Liver (tissue), 9 donors: Measurements from ENCODE around the gene ASPG. TPM values are rescaled to one million over a fixed set of nuclear protein-coding genes. Genes with fewer than 3 reads are reported as not detected.

Source experiments
- DNase-seq: peaks from one replicate; pipeline ENCODE4 v3.0.0-alpha.2; 2017; ENCODE audit warnings: low spot score
- H3K27ac ChIP-seq, 2 donors: one replicate each; pipeline ENCODE4 v1.7.0; 2013; ENCODE audit warnings: inconsistent platforms in 2 of 2, low read length in 2 of 2, control low read depth in 1 of 2, low read depth in 1 of 2, mild to moderate bottlenecking in 1 of 2
- H3K27me3 ChIP-seq, 4 donors: one replicate each; pipeline versions ENCODE4 v1.6.1 to v1.7.0; 2013; ENCODE audit warnings: low read length in 3 of 4, inconsistent platforms in 1 of 4, mild to moderate bottlenecking in 1 of 4, moderate library complexity in 1 of 4; ENCODE audit not compliant: control insufficient read depth in 4 of 4, insufficient read depth in 4 of 4
- H3K36me3 ChIP-seq, 4 donors: one replicate each; pipeline versions ENCODE4 v1.6.1 to v1.7.0; 2013; ENCODE audit warnings: low read length in 3 of 4, mild to moderate bottlenecking in 3 of 4, low read depth in 1 of 4, moderate library complexity in 1 of 4; ENCODE audit not compliant: control insufficient read depth in 4 of 4, insufficient read depth in 3 of 4
- H3K4me1 ChIP-seq, 4 donors: one replicate each; pipeline versions ENCODE4 v1.6.1 to v1.7.0; 2013; ENCODE audit warnings: low read length in 3 of 4, mild to moderate bottlenecking in 3 of 4, moderate library complexity in 1 of 4; ENCODE audit not compliant: control insufficient read depth in 4 of 4, insufficient read depth in 4 of 4
- H3K4me3 ChIP-seq, 3 donors: one replicate each; pipeline versions ENCODE4 v1.6.1 to v1.7.0; 2013; ENCODE audit warnings: low read length in 3 of 3, control low read depth in 1 of 3, low read depth in 1 of 3, mild to moderate bottlenecking in 1 of 3
- H3K9ac ChIP-seq, 2 donors: one replicate each; pipeline ENCODE4 v1.7.0; 2013; ENCODE audit warnings: low read length in 2 of 2, mild to moderate bottlenecking in 2 of 2, moderate library complexity in 2 of 2, control low read depth in 1 of 2, low read depth in 1 of 2
- H3K9me3 ChIP-seq, 4 donors: one replicate each; pipeline versions ENCODE4 v1.6.1 to v1.7.0; 2013; ENCODE audit warnings: low read length in 3 of 4; ENCODE audit not compliant: control insufficient read depth in 4 of 4
- EGR1 ChIP-seq, 2 donors: IDR thresholded peaks; 2 replicates each; pipeline ENCODE4 v1.6.1; 2016 to 2018; ENCODE audit warnings: antibody characterized with exemption in 2 of 2, low read depth in 2 of 2
- FOXA1 ChIP-seq: IDR thresholded peaks from 2 replicates; pipeline ENCODE4 v1.6.1; 2016; ENCODE audit warnings: antibody characterized with exemption
- FOXA2 ChIP-seq: IDR thresholded peaks from 2 replicates; pipeline ENCODE4 v1.6.1; 2016; ENCODE audit warnings: antibody characterized with exemption
- HNF4A ChIP-seq, 2 donors: conservative IDR thresholded peaks; 2 replicates each; pipeline ENCODE4 v1.6.1; 2016; ENCODE audit warnings: antibody characterized with exemption in 2 of 2, mild to moderate bottlenecking in 2 of 2
- HNF4G ChIP-seq: IDR thresholded peaks from 2 replicates; pipeline ENCODE4 v1.6.1; 2016; ENCODE audit warnings: antibody characterized with exemption
- JUND ChIP-seq, 2 donors: IDR thresholded peaks; 2 replicates each; pipeline ENCODE4 v1.6.1; 2016; ENCODE audit warnings: antibody characterized with exemption in 2 of 2
- NR2F2 ChIP-seq: IDR thresholded peaks from 2 replicates; pipeline ENCODE4 v1.6.1; 2016; ENCODE audit warnings: antibody characterized with exemption
- RXRA ChIP-seq, 2 donors: IDR thresholded peaks; 2 replicates each; pipeline ENCODE4 v1.6.1; 2017 to 2018; ENCODE audit warnings: antibody characterized with exemption in 2 of 2, mild to moderate bottlenecking in 1 of 2
- SP1 ChIP-seq: IDR thresholded peaks from 2 replicates; pipeline ENCODE4 v1.6.1; 2018; ENCODE audit warnings: antibody characterized with exemption, mild to moderate bottlenecking
- TAF1 ChIP-seq: conservative IDR thresholded peaks from 2 replicates; pipeline ENCODE4 v1.6.1; 2016; ENCODE audit warnings: antibody characterized with exemption, mild to moderate bottlenecking
- YY1 ChIP-seq: IDR thresholded peaks from 2 replicates; pipeline ENCODE4 v1.6.1; 2016; ENCODE audit warnings: antibody characterized with exemption, mild to moderate bottlenecking
- WGBS: extraction: QIAGEN DNeasy Blood & Tissue Kit; methylation state at CpG from one replicate; pipeline ENCODE4 v1.1.7; 2013; 5-methylcytosine and 5-hydroxymethylcytosine counted together
- polyA plus RNA-seq, 2 donors: library from polyadenylated mRNA; stranded (reverse) in 1 of 2; unstranded in 1 of 2; fragments of 200-250 nt in 1 of 2; fragments of >200 nt in 1 of 2; fragmentation: Nextera tagmentation in 1 of 2; extraction: Ambion mirVana in 1 of 2; gene quantifications; one replicate each; pipeline versions ENCODE4 v1.2.1 to v1.2.3, GENCODE V29; 2013 to 2015
- total RNA-seq, 2 donors: library from RNA; depleted of rRNA; stranded (reverse); fragments of >200 nt; gene quantifications; one replicate each; pipeline ENCODE4 v1.2.3, GENCODE V29; 2014
- TF ChIP-seq, protein P1 (sequence below): IDR thresholded peaks from 2 replicates; pipeline ENCODE4 v1.6.1; 2016; ENCODE audit warnings: antibody characterized with exemption, mild to moderate bottlenecking
- TF ChIP-seq, protein P2 (sequence below): IDR thresholded peaks from 2 replicates; pipeline ENCODE4 v1.6.1; 2016; ENCODE audit warnings: antibody characterized with exemption
- donor health status: healthy.
- donor health status: healthy.
- donor health status: healthy.
- donor health status: healthy.
- donor health status: healthy.

ASPG gene
- total and polyA plus RNA-seq, 4 donors = 42.4 to 158 (median 110) TPM

DNA sequence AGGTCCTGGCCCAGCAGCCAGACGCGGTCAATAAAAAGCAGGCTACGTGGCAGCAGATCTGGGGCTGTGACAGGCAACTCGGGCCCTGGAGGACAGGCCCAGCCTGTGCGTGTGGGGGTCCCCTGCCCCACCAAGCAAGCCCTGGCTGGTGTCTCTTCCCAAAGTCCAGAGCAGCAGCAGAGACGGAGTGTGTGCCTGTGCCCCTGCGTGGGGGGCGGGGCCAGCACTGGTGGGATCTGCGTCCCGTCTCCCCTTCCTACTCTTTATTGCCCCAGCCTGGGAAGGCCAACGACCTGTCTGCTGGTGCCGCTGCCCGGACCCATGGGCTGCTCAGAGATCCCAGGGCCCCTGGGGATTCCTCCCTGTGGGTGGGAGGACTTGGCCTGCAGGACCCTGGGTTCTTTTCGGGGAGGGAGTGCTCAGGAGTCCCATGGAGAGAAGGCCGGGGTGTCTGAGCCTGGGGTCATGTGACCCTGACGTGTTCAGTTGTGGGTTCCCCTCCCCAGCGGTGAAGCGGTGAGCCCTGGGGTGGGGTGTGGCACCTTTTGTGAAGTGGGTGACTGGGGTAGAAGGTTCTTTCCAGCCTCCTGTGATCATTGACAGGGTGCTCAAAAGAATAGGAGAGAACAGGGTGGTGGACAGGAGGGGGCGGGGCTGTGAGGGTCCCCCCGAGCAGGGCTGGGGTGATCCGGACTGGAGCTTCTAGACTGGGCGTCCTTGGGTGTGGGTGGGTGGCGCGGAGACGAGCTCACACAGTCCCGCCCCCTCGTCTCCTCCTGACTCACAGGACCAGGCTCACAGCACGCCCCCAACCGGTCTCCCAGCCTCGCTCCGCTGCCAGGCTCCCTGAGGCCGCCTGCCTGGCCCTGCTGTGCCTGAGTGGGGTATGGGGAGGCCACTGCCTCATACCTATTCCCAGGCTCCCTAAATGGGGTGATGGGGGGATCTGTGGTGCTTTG is 22.4 kb downstream of the ASPG start:
- no peak for DNase-seq
- Histone ChIP-seq H3K36me3 (peaks cover 0 to 12% (median 1%) of the 10 kb centered on the region in 4 donors), H3K4me1 (peaks cover 0 to 2% (median 0%) of the 10 kb centered on the region in 4 donors), H3K9ac (no peak overlapping the region), H3K27me3 (no peaks in the 10 kb centered on the region), H3K27ac (no peak overlapping the region), H3K9me3 (no peaks in the 10 kb centered on the region), H3K4me3 (no peak overlapping the region)
- 85% methylated on average over 32 of the region's 32 CpGs for WGBS
- no peak for TF ChIP-seq HNF4A (conservative IDR thresholded peaks at IDR 0.05)
- no peak for TF ChIP-seq FOXA2

DNA sequence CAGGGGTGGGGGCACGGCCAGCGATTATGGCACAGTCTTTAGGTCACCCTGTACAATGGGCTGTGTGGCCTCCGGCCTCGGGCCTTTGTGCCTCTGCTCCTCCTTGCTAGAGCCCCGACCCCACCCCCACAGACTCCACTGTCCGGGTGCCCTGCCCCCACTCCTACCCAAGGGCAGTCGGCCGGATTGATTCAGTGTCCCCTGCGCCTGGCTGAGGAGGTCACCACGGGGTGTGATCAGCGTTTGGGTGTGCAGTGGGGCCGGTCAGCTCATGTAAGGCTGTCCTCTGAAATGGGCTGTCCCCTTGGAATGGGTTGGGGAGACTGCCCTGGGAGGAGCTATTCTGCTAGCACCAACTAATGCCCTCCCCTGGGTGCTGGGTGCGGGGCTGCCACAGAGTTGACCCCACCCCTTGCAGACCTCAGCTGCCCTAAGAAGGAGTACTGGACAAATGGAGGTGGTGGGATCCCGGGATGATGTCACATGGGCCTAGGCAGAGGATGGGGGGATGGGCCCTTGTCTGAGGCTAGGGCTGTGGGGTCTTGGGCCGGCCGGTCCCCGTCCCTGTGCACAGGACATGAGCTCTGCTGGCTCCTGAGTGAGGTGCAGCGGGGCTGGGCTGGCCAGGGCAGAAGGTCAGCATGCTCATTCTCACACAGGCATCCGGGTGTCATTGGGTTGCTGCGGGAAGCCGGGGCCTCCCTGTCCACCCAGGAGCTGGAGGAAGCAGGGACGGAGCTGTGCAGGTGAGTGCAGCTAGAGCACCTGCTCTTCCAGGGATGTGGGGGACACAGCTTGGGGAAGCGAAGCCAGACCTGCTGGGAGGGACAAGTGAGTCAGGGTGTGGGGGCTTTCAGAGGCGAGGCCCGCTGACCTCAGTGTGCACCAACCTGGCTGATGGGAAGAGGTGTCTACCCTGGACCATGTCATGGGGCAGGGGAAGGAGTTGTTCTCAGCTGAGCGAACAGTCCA is 23.4 kb downstream of the ASPG start:
- Histone ChIP-seq H3K4me1 (peaks cover 0 to 2% (median 0%) of the 10 kb centered on the region in 4 donors), H3K27me3 (no peaks in the 10 kb centered on the region), H3K4me3 (no peak overlapping the region), H3K9ac (no peak overlapping the region), H3K9me3 (no peaks in the 10 kb centered on the region), H3K27ac (no peak overlapping the region), H3K36me3 (peaks cover 0 to 12% (median 1%) of the 10 kb centered on the region in 4 donors)
- no peak for DNase-seq
- 69% methylated on average over 26 of the region's 26 CpGs for WGBS
- no peak for TF ChIP-seq SP1
- no peak for TF ChIP-seq YY1
- no peak for TF ChIP-seq TAF1
- TF ChIP-seq FOXA1 = no peak
- TF ChIP-seq JUND (IDR thresholded peaks at IDR 0.05) = no peak
- TF ChIP-seq, protein P1, sequence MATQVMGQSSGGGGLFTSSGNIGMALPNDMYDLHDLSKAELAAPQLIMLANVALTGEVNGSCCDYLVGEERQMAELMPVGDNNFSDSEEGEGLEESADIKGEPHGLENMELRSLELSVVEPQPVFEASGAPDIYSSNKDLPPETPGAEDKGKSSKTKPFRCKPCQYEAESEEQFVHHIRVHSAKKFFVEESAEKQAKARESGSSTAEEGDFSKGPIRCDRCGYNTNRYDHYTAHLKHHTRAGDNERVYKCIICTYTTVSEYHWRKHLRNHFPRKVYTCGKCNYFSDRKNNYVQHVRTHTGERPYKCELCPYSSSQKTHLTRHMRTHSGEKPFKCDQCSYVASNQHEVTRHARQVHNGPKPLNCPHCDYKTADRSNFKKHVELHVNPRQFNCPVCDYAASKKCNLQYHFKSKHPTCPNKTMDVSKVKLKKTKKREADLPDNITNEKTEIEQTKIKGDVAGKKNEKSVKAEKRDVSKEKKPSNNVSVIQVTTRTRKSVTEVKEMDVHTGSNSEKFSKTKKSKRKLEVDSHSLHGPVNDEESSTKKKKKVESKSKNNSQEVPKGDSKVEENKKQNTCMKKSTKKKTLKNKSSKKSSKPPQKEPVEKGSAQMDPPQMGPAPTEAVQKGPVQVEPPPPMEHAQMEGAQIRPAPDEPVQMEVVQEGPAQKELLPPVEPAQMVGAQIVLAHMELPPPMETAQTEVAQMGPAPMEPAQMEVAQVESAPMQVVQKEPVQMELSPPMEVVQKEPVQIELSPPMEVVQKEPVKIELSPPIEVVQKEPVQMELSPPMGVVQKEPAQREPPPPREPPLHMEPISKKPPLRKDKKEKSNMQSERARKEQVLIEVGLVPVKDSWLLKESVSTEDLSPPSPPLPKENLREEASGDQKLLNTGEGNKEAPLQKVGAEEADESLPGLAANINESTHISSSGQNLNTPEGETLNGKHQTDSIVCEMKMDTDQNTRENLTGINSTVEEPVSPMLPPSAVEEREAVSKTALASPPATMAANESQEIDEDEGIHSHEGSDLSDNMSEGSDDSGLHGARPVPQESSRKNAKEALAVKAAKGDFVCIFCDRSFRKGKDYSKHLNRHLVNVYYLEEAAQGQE = no peak
- TF ChIP-seq HNF4G = no peak
- TF ChIP-seq EGR1 (IDR thresholded peaks at IDR 0.05; ENCODE audit: low read depth in 2 of 2) = no peak
- no peak for TF ChIP-seq HNF4A (conservative IDR thresholded peaks at IDR 0.05)
- no peak for TF ChIP-seq RXRA (IDR thresholded peaks at IDR 0.05)
- TF ChIP-seq, protein P2, sequence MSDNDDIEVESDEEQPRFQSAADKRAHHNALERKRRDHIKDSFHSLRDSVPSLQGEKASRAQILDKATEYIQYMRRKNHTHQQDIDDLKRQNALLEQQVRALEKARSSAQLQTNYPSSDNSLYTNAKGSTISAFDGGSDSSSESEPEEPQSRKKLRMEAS = no peak
- TF ChIP-seq NR2F2 = no peak
